D341Med (cell line): ENCODE measurements around the gene ABI1.

Source experiments
- DNase-seq: peaks from one replicate; pipeline ENCODE4 v3.0.0; 2012; ENCODE audit warnings: low spot score

Gene ABI1

GRCh38 chr10:26711324-26711723 is 149.4 kb downstream of the ABI1 start:
- no peak for DNase-seq

- DNase-seq, result no peak
Observed at GRCh38 chr10:26706936-26707335, 153.8 kb downstream of the ABI1 start.

GRCh38 chr10:26706206-26706605 is 154.6 kb downstream of the ABI1 start:
- DNase-seq, result no peak

GRCh38 chr10:26703974-26704373 is 156.8 kb downstream of the ABI1 start:
- DNase-seq, result no peak

GRCh38 chr10:26703096-26703495 is 157.7 kb downstream of the ABI1 start:
- DNase-seq, result no peak

GRCh38 chr10:26700884-26701630 is 159.7 kb downstream of the ABI1 start:
- DNase-seq, result no peak

GRCh38 chr10:26699631-26700030 is 161.1 kb downstream of the ABI1 start:
- DNase-seq, result no peak

GRCh38 chr10:26698909-26699308 is 161.8 kb downstream of the ABI1 start:
- DNase-seq, result no peak

GRCh38 chr10:26697922-26698608 is 162.7 kb downstream of the ABI1 start:
- peak; percentile 43 for DNase-seq

GRCh38 chr10:26697163-26697921 is 163.4 kb downstream of the ABI1 start, which contains the start of gene PDSS1:
PDSS1 (plus strand) TSS chr10:26697701; CDS start chr10:26697712, 11 bp downstream.
- DNase-seq, result peak; percentile 90

GRCh38 chr10:26696786-26697162 is 164.0 kb downstream of the ABI1 start:
- DNase-seq, result no peak
